Heart left ventricle (tissue), 16 donors: ENCODE measurements around the gene ADGRL3. TPM values are rescaled to one million over a fixed set of nuclear protein-coding genes. Genes with fewer than 3 reads are reported as not detected.
"Not testable (repeated sequence)": the region's sequence is repeated elsewhere in the genome, so short reads cannot be mapped to it uniquely, and the experiment has no call there.

Experiments used
- ATAC-seq, 4 donors: fragments of 200-7000 bp; cut with Tn5 transposase; one replicate each; pipeline ENCODE4 v1.9.1; 2020 to 2022; ENCODE audit warnings: moderate library complexity in 4 of 4, mild to moderate bottlenecking in 3 of 4, moderate number of reproducible peaks in 1 of 4
- DNase-seq, 5 donors: peaks; one replicate each; pipeline ENCODE4 v3.0.0-alpha.2; 2020
- H3K27ac ChIP-seq, 12 donors: fragments of 200-600 bp; sonication (generic) in 4 of 12; one replicate each; pipeline versions ENCODE4 v1.5.0 to v1.8.0; 2016 to 2022; ENCODE audit warnings: mild to moderate bottlenecking in 2 of 12
- H3K27me3 ChIP-seq, 9 donors: fragments of 200-600 bp; sonication (generic) in 2 of 9; one replicate each; pipeline versions ENCODE4 v1.5.1 to v1.8.0; 2016 to 2022; ENCODE audit warnings: mild to moderate bottlenecking in 3 of 9
- H3K36me3 ChIP-seq, 9 donors: fragments of 200-600 bp; sonication (generic) in 2 of 9; one replicate each; pipeline versions ENCODE4 v1.5.0 to v1.8.0; 2018 to 2022; ENCODE audit warnings: mild to moderate bottlenecking in 2 of 9
- H3K4me1 ChIP-seq, 12 donors: fragments of 200-600 bp; sonication (generic) in 4 of 12; one replicate each; pipeline versions ENCODE4 v1.5.0 to v1.8.0; 2016 to 2022; ENCODE audit warnings: mild to moderate bottlenecking in 3 of 12
- H3K4me3 ChIP-seq, 12 donors: fragments of 200-600 bp; sonication (generic) in 4 of 12; one replicate each; pipeline versions ENCODE4 v1.5.0 to v1.8.0; 2017 to 2022; ENCODE audit warnings: mild to moderate bottlenecking in 9 of 12, moderate library complexity in 4 of 12
- H3K9me3 ChIP-seq, 12 donors: fragments of 200-600 bp; sonication (generic) in 4 of 12; one replicate each; pipeline versions ENCODE4 v1.5.0 to v1.8.0; 2016 to 2022; ENCODE audit warnings: mild to moderate bottlenecking in 1 of 12
- POLR2A ChIP-seq, 2 donors: fragments of 450-650 bp; IDR thresholded peaks; one replicate each; pipeline ENCODE4 v1.6.1; 2017; ENCODE audit warnings: antibody characterized with exemption in 2 of 2, mild to moderate bottlenecking in 2 of 2, moderate library complexity in 2 of 2
- WGBS, 4 donors: extraction: QIAGEN DNeasy Blood & Tissue Kit in 2 of 4; methylation state at CpG; one replicate each; pipeline versions ENCODE4 v1.1.5 to v1.1.7; 2013 to 2018; 5-methylcytosine and 5-hydroxymethylcytosine counted together
- intact Hi-C, 10 donors: fragments of 100-400 bp; cut with DNase I; formaldehyde crosslinking; loops; one replicate each; pipeline versions ENCODE4 v1.11.1 to v1.14.2; 2022
- polyA plus RNA-seq, 2 donors: library from polyadenylated mRNA; stranded (reverse); fragments of 200-250 nt; gene quantifications; one replicate each; pipeline ENCODE4 v1.2.3, GENCODE V29; 2013
- total RNA-seq, 9 donors: library from RNA; depleted of rRNA in 2 of 9; stranded (reverse); fragments of >200 nt in 2 of 9; fragmentation: NEBNext Ultra II Directional in 3 of 9; extraction: Animal tissue kit (Norgen Biotek cat#: 25700) in 3 of 9; gene quantifications; one replicate each; pipeline versions ENCODE4 v1.1.0 to v1.2.4, GENCODE V29; 2016 to 2023
- TF ChIP-seq, protein P1 (sequence below), 12 donors: fragments of 200-600 bp; sonication (generic) in 4 of 12; IDR thresholded peaks; one replicate each; pipeline versions ENCODE4 v1.5.0 to v1.8.0; 2018 to 2022; ENCODE audit warnings: antibody characterized with exemption in 12 of 12, mild to moderate bottlenecking in 5 of 12
- donor health status: ischemic (EF 13 %, LVEDD 7.1; RV severe dilation, severe dysfunction).
- donor health status: healthy with polysubstance abuse.
- donor health status: DM: no; HTN: yes; CAD: no.
- donor health status: DM: no; HTN: no; CAD: no.
- donor health status: ischemic (EF 25% LVEDD 6.9; RV normal size, moderate dysfunction).
- donor health status: ischemic (EF 25% LVEDD 5.7; RV mildly dilated, moderate dysfunction).
- donor health status: healthy.
- donor health status: DM: yes; HTN: yes; CAD: no.
- donor health status: ischemic (EF 35%, LVEDD 5.7; RV mildly dilated, moderate dysfunction).
- donor health status: nonischemic (EF 11% LVEDD 7.7; RV severe dilation, severe dysfunction).
- donor health status: DM: yes; HTN: yes; CAD: no.
- donor health status: PGD.
- donor health status: ischemic (EF 29% LVEDD 5.4; RV normal size, mild dysfunction).
- donor health status: nonischemic (EF 23%, LVEDD 6.1; RV moderate dilation, normal function).

Gene ADGRL3
- total and polyA plus RNA-seq, 11 donors = 0.84 to 24.4 (median 7.6) TPM

GRCh38 chr4:61759885-61760284 lies 559.8 kb downstream of the ADGRL3 start:
- H3K4me3 ChIP-seq, H3K36me3 ChIP-seq, H3K27me3 ChIP-seq, intact Hi-C loops, DNase-seq, ATAC-seq, H3K27ac ChIP-seq, H3K4me1 ChIP-seq: not testable (repeated sequence)
- H3K9me3 ChIP-seq = peaks cover 0 to 20% (median 5%) of the 10 kb centered on the region in 12 donors
- 92 to 93% (median 93%) methylated on average over 4 of the region's 4 CpGs for WGBS, 4 donors

DNA sequence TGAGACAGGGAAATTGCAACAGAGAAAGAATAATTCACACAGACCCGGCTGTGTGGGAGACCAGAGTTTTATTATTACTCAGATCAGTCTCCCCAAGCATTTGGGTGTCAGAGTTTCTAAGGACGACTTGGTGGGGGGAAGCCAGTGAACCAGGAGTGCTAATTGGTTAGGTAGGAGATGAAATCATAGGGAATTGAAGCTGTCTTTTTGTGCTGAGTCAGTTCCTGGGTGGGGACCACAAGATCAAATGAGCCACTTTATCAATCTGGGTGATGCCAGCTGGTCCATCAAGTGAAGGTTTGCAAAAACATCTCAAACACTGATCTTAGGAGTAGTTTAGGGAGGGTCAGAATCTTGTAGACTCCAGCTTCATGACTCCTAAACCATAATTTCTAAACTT lies 560.7 kb downstream of the ADGRL3 start:
- H3K9me3 ChIP-seq = peaks cover 0 to 20% (median 5%) of the 10 kb centered on the region in 12 donors
- no peak overlapping the region for H3K27ac ChIP-seq
- no peak for DNase-seq
- intact Hi-C loops = no loop called here
- H3K4me1 ChIP-seq = no peaks in the 10 kb centered on the region
- WGBS, 4 donors = 89 to 97% (median 89%) methylated on average over 2 of the region's 2 CpGs
- no peak for ATAC-seq
- no peaks in the 10 kb centered on the region for H3K36me3 ChIP-seq
- TF ChIP-seq POLR2A (IDR thresholded peaks at IDR 0.05) = no peak
- TF ChIP-seq, protein P1, sequence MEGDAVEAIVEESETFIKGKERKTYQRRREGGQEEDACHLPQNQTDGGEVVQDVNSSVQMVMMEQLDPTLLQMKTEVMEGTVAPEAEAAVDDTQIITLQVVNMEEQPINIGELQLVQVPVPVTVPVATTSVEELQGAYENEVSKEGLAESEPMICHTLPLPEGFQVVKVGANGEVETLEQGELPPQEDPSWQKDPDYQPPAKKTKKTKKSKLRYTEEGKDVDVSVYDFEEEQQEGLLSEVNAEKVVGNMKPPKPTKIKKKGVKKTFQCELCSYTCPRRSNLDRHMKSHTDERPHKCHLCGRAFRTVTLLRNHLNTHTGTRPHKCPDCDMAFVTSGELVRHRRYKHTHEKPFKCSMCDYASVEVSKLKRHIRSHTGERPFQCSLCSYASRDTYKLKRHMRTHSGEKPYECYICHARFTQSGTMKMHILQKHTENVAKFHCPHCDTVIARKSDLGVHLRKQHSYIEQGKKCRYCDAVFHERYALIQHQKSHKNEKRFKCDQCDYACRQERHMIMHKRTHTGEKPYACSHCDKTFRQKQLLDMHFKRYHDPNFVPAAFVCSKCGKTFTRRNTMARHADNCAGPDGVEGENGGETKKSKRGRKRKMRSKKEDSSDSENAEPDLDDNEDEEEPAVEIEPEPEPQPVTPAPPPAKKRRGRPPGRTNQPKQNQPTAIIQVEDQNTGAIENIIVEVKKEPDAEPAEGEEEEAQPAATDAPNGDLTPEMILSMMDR (IDR thresholded peaks at IDR 0.05) = no peak
- no peak overlapping the region for H3K4me3 ChIP-seq
- H3K27me3 ChIP-seq = no peaks in the 10 kb centered on the region

DNA sequence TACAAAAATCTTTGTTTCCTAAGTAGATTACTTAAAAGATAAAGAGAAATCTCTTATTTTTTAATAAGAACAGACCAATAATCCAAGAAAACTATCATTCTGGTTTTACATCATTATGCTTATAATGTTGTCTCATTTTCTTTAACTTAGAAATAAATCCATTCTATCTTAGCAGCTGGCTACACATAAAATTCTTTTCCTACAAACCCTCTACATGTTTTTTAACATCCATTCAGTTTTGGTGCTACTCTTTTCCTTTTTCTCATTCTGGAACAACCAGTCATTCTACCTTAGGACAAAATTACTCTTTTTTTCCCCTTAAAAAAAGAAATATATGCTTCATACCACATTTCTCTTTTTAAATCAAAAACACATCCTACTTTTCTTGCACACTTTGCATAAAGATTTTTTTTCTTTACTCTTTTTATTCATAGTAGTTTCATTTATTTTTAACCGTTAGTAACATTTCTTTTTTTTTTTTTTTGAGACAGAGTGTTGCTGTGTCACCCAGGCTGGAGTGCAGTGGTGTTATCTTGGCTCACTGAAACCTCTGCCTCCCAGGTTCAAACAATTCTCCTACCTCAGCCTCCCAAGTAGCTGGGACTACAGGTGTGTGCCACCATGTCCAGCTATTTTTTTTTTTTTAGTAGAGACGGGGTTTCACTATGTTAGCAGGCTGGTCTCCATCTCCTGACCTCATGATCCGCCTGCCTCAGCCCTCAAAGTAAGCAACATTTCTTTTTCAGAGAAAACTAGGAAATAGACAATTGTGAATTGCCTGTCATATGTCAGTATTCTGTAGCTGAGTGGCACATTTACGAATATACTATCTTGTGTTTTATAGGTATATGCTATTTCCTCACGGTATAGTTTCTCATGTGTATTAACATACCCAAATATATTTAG lies 562.8 kb downstream of the ADGRL3 start:
- DNase-seq = no peak
- no peaks in the 10 kb centered on the region for H3K36me3 ChIP-seq
- H3K27ac ChIP-seq = no peak overlapping the region
- WGBS, 4 donors = 85 to 91% (median 90%) methylated on average over 5 of the region's 5 CpGs
- peaks cover 0 to 19% (median 5%) of the 10 kb centered on the region in 12 donors for H3K9me3 ChIP-seq
- no peaks in the 10 kb centered on the region for H3K4me1 ChIP-seq
- no peak for ATAC-seq
- TF ChIP-seq POLR2A (IDR thresholded peaks at IDR 0.05) = no peak
- TF ChIP-seq, protein P1 (IDR thresholded peaks at IDR 0.05) = no peak
- intact Hi-C loops = no loop called here
- no peak overlapping the region for H3K4me3 ChIP-seq
- H3K27me3 ChIP-seq = no peaks in the 10 kb centered on the region

GRCh38 chr4:61763682-61764081 lies 563.6 kb downstream of the ADGRL3 start:
- Histone ChIP-seq H3K27ac (no peak overlapping the region), H3K4me1 (no peaks in the 10 kb centered on the region), H3K9me3 (peaks cover 0 to 16% (median 5%) of the 10 kb centered on the region in 12 donors), H3K4me3 (no peak overlapping the region), H3K36me3 (no peaks in the 10 kb centered on the region), H3K27me3 (no peaks in the 10 kb centered on the region)
- no peak for TF ChIP-seq POLR2A (IDR thresholded peaks at IDR 0.05)
- TF ChIP-seq, protein P1 (IDR thresholded peaks at IDR 0.05) = no peak
- intact Hi-C loops = no loop called here
- no peak for ATAC-seq
- DNase-seq = no peak

DNA sequence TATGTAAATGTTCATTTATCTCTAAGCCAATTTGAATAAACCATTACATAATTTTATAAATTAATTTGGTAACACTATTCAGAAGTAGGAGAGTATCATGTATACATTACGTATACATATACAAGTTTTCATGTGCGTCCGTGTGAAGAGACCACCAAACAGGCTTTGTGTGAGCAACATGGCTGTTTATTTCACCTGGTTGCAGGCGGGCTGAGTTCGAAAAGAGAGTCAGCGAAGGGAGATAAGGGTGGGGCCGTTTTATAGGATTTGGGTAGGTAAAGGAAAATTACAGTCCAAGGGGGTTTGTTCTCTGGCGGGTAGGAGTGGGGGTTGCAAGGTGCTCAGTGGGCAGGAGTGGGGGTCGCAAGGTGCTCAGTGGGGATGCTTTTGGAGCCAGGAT lies 564.0 kb downstream of the ADGRL3 start:
- not testable (repeated sequence) for ATAC-seq

DNA sequence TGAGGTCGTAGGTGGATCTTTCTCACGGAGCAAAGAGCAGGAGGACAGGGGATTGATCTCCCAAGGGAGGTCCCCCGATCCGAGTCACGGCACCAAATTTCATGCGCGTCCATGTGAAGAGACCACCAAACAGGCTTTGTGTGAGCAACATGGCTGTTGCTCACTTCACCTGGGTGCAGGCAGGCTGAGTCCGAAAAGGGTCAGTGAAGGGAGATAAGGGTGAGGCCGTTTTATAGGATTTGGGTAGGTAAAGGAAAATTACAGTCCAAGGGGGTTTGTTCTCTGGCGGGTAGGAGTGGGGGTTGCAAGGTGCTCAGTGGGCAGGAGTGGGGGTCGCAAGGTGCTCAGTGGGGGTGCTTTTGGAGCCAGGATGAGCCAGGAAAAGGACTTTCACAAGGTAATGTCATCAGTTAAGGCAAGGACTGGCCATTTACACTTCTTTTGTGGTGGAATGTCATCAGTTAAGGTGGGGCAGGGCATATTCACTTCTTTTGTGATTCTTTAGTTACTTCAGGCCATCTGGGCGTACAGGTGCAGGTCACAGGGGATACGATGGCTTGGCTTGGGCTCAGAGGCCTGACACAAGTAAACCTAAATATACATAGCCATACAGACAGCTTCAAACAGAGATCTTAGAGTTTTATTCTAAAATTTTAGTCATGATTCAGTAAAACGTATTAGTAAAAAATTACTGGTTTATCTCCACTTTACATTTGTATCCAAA lies 569.5 kb downstream of the ADGRL3 start:
- DNase-seq, H3K36me3 ChIP-seq, H3K4me3 ChIP-seq, intact Hi-C loops, H3K27ac ChIP-seq, H3K4me1 ChIP-seq, ATAC-seq, H3K27me3 ChIP-seq, H3K9me3 ChIP-seq: not testable (repeated sequence)
- WGBS, 4 donors = 81 to 88% (median 88%) methylated on average over 12 to 14 of the region's 14 CpGs

More for the DNA sequence above, 564.0 kb downstream of the ADGRL3 start:
- intact Hi-C loops, DNase-seq, H3K27ac ChIP-seq, H3K27me3 ChIP-seq, H3K4me3 ChIP-seq, H3K4me1 ChIP-seq, H3K36me3 ChIP-seq: not testable (repeated sequence)
- WGBS, 4 donors = 83 to 87% (median 84%) methylated on average over 8 to 9 of the region's 9 CpGs
- peaks cover 0 to 16% (median 5%) of the 10 kb centered on the region in 12 donors for H3K9me3 ChIP-seq
